Inflammatory macrophage treated with lipopolysaccharide for 1 hour (primary cell): ENCODE measurements around the gene BEST1.
"Not testable (repeated sequence)": the region's sequence is repeated elsewhere in the genome, so short reads cannot be mapped to it uniquely, and the experiment has no call there.

Experiments
- DNase-seq, 2 donors: peaks; one replicate each; pipeline ENCODE4 v3.0.0-alpha.2; 2020 to 2022

Gene BEST1

GRCh38 chr11:61980783-61981541, 30.8 kb downstream of the BEST1 start:
- no peak for DNase-seq

GRCh38 chr11:61983419-61983818, 33.3 kb downstream of the BEST1 start:
- DNase-seq, result no peak

- no peak for DNase-seq
These were observed 35.7 kb downstream of the BEST1 start for GRCh38 chr11:61985869-61986268.

GRCh38 chr11:61994981-61995380, 44.8 kb downstream of the BEST1 start:
- DNase-seq, result no peak

- no peak for DNase-seq
These were observed 46.8 kb downstream of the BEST1 start for GRCh38 chr11:61996933-61997332.

DNA sequence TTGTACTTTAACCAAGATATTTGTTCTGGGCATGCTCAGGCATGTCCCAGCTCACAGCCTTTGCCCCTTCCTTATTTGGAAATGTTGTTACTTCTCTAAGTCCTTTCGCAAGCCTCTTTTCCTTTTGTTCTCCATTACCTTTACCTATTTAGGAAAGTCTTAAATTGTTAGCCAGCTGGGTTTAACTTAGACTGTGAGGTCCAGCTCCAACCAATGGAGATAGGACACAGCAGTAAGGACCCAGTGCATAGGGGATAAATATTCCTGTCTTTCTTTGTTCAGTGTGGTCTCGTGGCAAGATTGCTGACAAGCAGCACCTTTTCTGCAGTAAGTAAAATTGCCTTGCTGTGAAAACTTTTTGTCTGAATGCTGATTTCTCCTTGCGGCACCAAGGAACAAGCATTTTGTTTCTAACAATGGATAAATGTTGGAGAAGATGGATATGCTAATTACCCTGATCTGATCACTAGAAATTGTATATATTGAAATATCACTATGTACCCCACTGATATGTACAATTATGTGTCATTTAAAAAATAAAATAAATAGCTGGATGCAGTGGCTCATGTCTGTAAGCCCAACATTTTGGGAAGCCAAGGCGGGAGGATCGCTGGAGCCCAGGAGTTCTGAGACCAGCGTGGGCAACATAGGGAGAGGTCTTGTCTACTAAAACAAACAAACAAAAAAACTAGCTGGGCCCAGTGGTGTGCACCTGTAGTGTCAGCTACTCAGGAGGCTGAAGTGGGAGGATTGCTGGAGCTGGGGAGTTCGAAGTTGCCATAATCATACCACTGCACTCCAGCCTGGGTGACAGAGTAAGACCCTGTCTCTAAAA, 49.2 kb downstream of the BEST1 start:
- no peak for DNase-seq

DNA sequence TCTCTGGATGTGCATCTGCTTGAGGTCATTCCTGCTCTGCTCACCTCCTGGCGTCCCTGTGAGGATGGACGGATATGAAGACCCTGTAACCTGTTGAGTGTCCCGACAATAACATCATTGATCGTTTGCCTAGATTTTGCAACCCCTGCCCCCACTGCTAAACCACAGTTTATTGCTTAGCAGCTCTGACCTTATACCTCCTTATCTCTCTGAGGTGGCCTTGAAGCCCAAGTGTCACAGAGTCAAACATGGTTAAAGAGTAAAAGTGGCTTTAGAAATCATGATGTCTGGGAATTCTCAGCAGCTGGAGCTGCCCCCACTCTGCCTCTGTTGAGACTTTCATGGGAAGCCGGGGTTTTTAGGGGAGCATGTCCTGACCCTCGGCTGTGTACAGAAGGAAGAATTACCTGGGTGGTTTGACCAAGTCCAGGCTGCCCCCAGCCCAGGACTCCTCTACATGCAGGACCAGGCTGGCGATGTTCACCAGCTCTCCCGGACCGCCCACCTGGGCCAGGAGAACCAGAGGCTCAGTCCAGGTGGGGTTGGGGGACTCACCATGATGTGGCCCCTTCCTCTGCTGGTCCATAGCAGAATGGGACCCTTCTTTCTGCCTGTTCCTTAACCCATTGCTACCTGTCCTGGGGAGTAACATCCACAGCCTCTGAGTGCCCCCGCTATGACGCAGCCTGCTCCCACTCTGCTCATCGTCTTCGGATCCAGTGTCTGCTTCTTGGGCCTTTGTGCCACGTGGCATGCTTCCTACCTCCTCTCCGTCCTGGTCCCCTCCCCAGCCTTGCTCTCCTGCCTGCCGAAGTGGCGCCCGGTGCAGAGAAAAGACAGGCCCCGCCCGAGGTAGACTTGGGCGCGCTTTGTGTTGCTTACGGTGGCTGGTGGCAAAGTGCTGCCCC, 50.6 kb downstream of the BEST1 start:
- no peak for DNase-seq

DNA sequence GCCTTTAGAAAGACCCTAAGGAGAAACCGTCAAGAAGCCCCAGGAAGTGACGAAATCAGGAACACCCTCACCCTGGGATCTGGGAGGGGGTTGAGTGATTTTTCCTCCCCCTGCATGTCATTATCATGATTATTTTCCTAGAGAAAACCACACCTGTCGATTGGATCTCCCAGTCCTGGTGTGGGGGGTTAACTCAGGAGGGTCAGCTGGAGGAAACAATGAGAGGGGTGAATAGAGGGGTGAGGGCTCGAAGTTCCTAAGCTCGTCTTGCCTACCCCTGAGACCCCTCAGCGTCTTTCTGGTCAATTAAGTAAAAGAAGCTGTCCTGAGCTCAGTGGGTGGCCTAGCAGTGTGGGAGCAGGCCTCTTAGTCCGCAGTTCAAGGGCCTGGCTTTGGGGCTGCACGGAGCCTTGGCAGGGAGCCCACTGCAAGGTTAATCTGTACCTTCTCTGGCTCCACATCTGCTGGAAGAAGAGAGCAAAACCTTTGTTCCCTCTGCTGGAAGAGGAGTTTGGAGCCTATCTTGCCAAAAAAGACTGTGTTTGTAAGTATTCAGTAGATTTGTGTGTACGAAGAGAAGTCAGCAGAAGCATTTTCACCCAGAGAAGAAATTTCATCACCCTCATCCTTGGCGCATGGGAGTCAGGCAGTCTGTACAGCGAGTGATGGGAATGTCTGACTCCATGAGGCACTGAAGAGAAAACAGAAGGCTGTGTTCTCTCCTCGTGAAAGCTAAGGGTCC, 51.5 kb downstream of the BEST1 start:
- no peak for DNase-seq

DNA sequence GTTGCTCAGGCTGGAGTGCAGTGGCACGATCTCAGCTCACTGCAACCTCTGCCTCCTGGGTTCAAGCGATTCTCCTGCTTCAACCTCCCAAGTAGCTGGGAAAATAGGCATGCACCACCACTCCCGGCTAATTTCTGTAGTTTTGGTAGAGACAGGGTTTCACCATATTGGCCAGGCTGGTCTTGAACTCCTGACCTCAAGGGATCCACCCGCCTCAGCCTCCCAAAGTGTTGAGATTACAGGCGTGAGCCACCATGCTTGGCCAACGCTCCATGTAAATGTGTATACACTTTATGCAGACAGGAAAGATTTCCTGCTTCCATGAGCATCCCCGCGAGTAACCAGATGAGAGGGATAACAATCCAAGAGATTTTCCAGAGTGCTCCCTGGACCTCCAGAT, 52.1 kb downstream of the BEST1 start:
- not testable (repeated sequence) for DNase-seq

DNA sequence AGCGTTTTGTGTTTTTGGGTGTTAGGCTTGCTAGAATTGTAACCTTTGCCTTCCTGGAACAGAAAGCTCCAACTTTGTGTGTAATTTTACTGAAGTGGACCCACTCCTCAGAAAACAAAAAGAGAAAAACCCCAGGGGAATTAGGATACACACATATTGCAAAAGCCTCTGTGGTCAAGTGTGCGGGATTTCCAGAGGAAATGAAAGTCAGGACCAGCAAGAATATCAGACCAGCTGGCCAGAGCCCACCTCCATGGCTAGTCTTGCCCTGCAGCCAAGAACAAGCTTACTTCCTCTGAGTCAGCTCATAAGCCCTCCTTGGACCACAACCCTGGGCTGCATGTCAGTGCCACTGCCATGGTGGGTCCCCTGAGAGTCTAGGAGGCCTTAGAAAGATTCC, 54.3 kb downstream of the BEST1 start:
- DNase-seq, result peak; percentile 95 to 98

GRCh38 chr11:62008193-62008592, 58.0 kb downstream of the BEST1 start:
- DNase-seq, result no peak

DNA sequence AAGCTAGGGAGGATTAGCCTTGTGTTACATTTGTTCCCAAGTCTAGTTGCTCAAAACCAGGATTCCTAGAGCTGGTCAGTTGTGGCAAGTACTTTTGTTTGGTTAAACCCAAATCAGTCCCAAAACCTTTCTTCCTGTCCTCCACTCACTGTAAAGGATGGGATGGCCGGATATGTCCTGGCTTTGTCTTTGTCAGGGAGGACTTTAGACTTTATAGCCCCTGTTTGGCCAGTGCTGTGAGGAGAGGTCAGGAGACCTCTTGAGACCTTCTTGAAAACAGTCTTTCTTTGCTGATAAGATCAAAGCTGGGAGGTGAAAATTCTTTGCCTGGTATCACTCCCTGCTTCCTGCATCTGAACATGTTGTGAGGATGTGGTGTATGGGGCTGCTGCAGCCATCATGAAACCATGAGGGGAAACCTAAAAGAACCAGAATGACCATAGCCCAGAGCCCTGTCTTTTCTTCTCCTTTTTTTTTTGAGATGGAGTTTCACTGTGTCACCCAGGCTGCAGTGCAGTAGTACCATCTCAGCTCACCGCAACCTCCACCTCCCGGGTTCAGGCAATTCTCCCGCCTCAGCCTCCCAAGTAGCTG, 60.9 kb downstream of the BEST1 start:
- no peak for DNase-seq

- no peak for DNase-seq
These were observed 61.7 kb downstream of the BEST1 start for GRCh38 chr11:62011881-62012280.

- DNase-seq, result peak; percentile 61 to 92
These were observed 62.3 kb downstream of the BEST1 start for GRCh38 chr11:62012451-62012831.

- no peak for DNase-seq
These were observed 62.8 kb downstream of the BEST1 start for GRCh38 chr11:62012832-62013461.
